NT2/D1 (cell line): ENCODE results near the gene QKI.
A peak's percentile ranks its signal among the peaks of the same experiment; 100 is the strongest.

Experiments used
- DNase-seq: peaks from one replicate; pipeline ENCODE4 v3.0.0-alpha.2; 2011; ENCODE audit warnings: low read depth, low spot score
- H3K27me3 ChIP-seq: 2 replicates; pipeline ENCODE4 v1.6.0; 2011; ENCODE audit warnings: mild to moderate bottlenecking; ENCODE audit not compliant: insufficient read length, insufficient read depth
- H3K36me3 ChIP-seq: 2 replicates; pipeline ENCODE4 v1.6.1; 2011; ENCODE audit warnings: mild to moderate bottlenecking, low read length, mixed read lengths; ENCODE audit not compliant: insufficient read depth, insufficient read length
- H3K4me1 ChIP-seq: 2 replicates; pipeline ENCODE4 v1.5.1; 2011; ENCODE audit not compliant: insufficient read depth, insufficient read length
- H3K4me3 ChIP-seq: 2 replicates; pipeline ENCODE4 v1.5.1; 2011; ENCODE audit warnings: low read depth; ENCODE audit not compliant: insufficient read length
- H3K9ac ChIP-seq: 2 replicates; pipeline ENCODE4 v1.6.0; 2011; ENCODE audit warnings: low read depth; ENCODE audit not compliant: insufficient read length
- H3K9me3 ChIP-seq: 2 replicates; pipeline ENCODE4 v1.5.1; 2011; ENCODE audit warnings: mild to moderate bottlenecking, low read length; ENCODE audit not compliant: insufficient read depth
- SUZ12 ChIP-seq: IDR thresholded peaks from 2 replicates; pipeline ENCODE4 v1.6.1; 2011; ENCODE audit not compliant: insufficient read length, insufficient read depth; ENCODE audit errors: extremely low read depth
- YY1 ChIP-seq: IDR thresholded peaks from 2 replicates; pipeline ENCODE4 v1.6.1; 2011; ENCODE audit not compliant: insufficient read length, insufficient read depth
- ZNF274 ChIP-seq: IDR thresholded peaks from 2 replicates; pipeline ENCODE4 v1.6.1; 2011; ENCODE audit warnings: mild to moderate bottlenecking, low read depth, low read length

Gene QKI

GRCh38 chr6:163414117-163414945 lies at the start of gene QKI:
QKI (plus strand) TSS chr6:163414718; CDS start chr6:163415194, 476 bp downstream.
- no peaks in the 10 kb centered on the region for H3K9me3 ChIP-seq
- DNase-seq: no peak
- peak within 1 kb of the TSS; percentile 87 for H3K9ac ChIP-seq
- H3K27me3 ChIP-seq: no peaks in the 10 kb centered on the region
- no peaks in the 10 kb centered on the region for H3K36me3 ChIP-seq
- TF ChIP-seq ZNF274 (no peak), YY1 (no peak), SUZ12 (no peak)
- H3K4me3 ChIP-seq: peak within 1 kb of the TSS; percentile 72
- H3K4me1 ChIP-seq: no peaks in the 10 kb centered on the region

- Histone ChIP-seq H3K4me1 (no peaks in the 10 kb centered on the region), H3K36me3 (no peaks in the 10 kb centered on the region), H3K27me3 (no peaks in the 10 kb centered on the region), H3K9me3 (no peaks in the 10 kb centered on the region), H3K9ac (no peak overlapping the region), H3K4me3 (no peak overlapping the region)
- DNase-seq: no peak
- no peak for TF ChIP-seq ZNF274
- TF ChIP-seq SUZ12: no peak
- TF ChIP-seq YY1: no peak
Measured at GRCh38 chr6:163366288-163366687, 48.2 kb upstream of the QKI start.

GRCh38 chr6:163367497-163368183 lies 46.9 kb upstream of the QKI start:
- no peak for DNase-seq
- Histone ChIP-seq H3K9me3 (no peaks in the 10 kb centered on the region), H3K36me3 (no peaks in the 10 kb centered on the region), H3K4me3 (no peak overlapping the region), H3K9ac (no peak overlapping the region), H3K4me1 (no peaks in the 10 kb centered on the region), H3K27me3 (no peaks in the 10 kb centered on the region)
- no peak for TF ChIP-seq SUZ12

- TF ChIP-seq SUZ12: no peak
- no peak for TF ChIP-seq YY1
- TF ChIP-seq ZNF274: no peak
- Histone ChIP-seq H3K27me3 (no peaks in the 10 kb centered on the region), H3K4me1 (no peaks in the 10 kb centered on the region), H3K36me3 (no peaks in the 10 kb centered on the region), H3K9ac (no peak overlapping the region), H3K9me3 (no peaks in the 10 kb centered on the region), H3K4me3 (no peak overlapping the region)
- no peak for DNase-seq
Measured at GRCh38 chr6:163369141-163369540, 45.4 kb upstream of the QKI start.

GRCh38 chr6:163369628-163370365 lies 44.7 kb upstream of the QKI start:
- no peaks in the 10 kb centered on the region for H3K4me1 ChIP-seq
- H3K9me3 ChIP-seq: no peaks in the 10 kb centered on the region
- TF ChIP-seq SUZ12: no peak
- no peak for TF ChIP-seq YY1
- no peak for TF ChIP-seq ZNF274
- no peak for DNase-seq
- H3K9ac ChIP-seq: no peak overlapping the region
- no peak overlapping the region for H3K4me3 ChIP-seq
- no peaks in the 10 kb centered on the region for H3K36me3 ChIP-seq
- H3K27me3 ChIP-seq: no peaks in the 10 kb centered on the region

GRCh38 chr6:163370464-163371117 lies 43.9 kb upstream of the QKI start:
- TF ChIP-seq YY1: no peak
- no peak for TF ChIP-seq ZNF274
- TF ChIP-seq SUZ12: no peak
- no peaks in the 10 kb centered on the region for H3K9me3 ChIP-seq
- no peak for DNase-seq
- H3K4me3 ChIP-seq: no peak overlapping the region
- H3K36me3 ChIP-seq: no peaks in the 10 kb centered on the region
- no peak overlapping the region for H3K9ac ChIP-seq
- H3K27me3 ChIP-seq: no peaks in the 10 kb centered on the region
- H3K4me1 ChIP-seq: no peaks in the 10 kb centered on the region
